Right lobe of liver (tissue), 4 donors: ENCODE measurements around the gene LRP11.

Experiments used
- CTCF ChIP-seq, 4 donors: fragments of 200-600 bp in 3 of 4; fragments of 450-650 bp in 1 of 4; IDR thresholded peaks; one replicate each; pipeline versions ENCODE4 v1.5.1 to v1.8.0; 2016 to 2022; ENCODE audit warnings: antibody characterized with exemption in 4 of 4, mild to moderate bottlenecking in 2 of 4
- POLR2A ChIP-seq: fragments of 450-650 bp; IDR thresholded peaks from one replicate; pipeline ENCODE4 v1.6.1; 2017; ENCODE audit warnings: antibody characterized with exemption, mild to moderate bottlenecking
- donor health status: DM: no; HTN: no; CAD: no.
- donor health status: DM: no; HTN: no; CAD: no.
- donor health status: DM: no; HTN: yes; CAD: no.

GRCh38 chr6:149907317-149907716, 43.2 kb upstream of the LRP11 start:
- TF ChIP-seq POLR2A (no peak), CTCF (IDR thresholded peaks at IDR 0.05) (no peak)
